GM18868 (cell line): ENCODE results near the gene SIK1.
"Not testable (repeated sequence)": the region's sequence is repeated elsewhere in the genome, so short reads cannot be mapped to it uniquely, and the experiment has no call there.

Experiments
- ATAC-seq: cut with Tn5 transposase; IDR thresholded peaks from one replicate; pipeline ENCODE4 v1.9.1; 2021; ENCODE audit warnings: mild to moderate bottlenecking, moderate library complexity; ENCODE audit not compliant: unreplicated experiment

The SIK1 gene

DNA sequence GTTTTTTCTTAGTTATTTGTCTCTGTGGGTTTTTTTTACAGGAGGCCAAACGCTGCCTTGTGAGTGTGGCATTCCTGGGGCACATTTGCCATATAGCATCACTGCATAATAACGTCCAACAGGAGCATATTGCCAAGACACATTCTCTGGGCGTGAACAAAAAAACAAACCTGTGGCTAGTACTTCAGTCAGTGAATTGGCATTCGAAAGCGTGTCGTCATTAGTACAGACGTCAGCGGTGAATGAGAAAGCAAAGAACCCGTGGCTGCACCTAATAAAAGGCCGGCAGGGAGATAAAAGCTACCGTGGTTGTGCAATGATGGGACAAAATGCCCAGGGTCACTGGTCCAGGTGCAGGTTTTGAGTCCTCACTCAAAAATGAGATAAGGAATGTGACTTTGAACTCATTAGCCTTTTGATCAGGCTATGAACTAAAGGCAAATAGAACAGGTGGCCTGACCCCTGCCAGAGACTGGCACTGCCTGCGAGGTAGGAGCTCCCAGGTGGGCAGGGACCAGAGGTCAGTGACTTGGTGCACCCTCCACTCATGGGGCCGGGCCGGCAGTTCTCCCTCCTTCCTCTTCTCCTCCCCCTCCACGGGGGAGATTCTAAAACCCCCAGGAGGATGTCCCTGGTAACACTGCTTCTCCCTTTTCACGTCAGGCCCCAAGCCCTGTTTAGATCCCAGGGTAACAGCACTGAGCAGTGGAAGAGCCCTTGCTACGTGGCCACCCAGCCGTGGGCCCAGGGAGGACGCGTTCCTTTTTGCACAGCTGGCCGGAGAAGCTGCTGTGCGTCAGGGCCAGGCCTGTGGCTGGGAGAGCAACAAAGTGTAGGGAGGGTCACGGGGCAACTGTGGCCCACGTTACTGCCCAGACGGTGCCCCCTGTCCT lies 14.2 kb upstream of the SIK1 start:
- not testable (repeated sequence) for ATAC-seq

DNA sequence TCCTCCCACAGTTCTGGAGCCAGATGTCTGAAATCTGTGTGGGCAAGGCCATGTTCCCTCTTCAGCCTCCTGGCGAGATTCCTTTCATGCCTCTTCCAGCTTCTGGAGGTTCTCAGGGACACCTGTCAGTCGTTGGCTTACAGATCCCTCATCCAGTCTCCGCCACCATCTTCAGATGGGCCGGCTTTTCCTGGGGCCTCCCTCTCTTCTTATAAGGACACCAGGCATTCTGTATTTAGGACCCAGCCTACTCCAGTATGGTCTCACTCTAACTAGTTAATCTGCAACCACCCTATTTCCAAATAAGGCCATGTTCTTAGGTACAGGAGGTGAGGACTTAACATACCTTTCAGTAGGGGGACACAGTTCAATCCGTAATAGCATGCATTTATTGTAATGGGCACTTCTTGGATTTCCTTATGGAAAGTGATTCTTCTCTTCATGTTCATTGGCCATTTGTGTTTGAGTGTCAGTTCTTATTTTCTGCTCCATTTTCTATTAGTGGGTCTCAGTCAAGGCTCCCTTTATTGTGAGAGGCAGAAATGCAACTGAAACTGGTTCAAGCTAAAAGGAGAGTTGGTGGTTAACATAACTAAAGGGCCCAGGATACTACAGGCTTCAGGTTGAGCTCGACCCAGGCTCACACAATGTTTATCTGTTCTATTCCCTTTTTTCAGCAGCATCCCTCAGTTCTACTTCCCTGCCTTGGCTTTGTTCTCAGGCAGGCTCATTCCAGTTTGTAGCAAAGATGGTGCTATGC lies 12.6 kb upstream of the SIK1 start:
- not testable (repeated sequence) for ATAC-seq

DNA sequence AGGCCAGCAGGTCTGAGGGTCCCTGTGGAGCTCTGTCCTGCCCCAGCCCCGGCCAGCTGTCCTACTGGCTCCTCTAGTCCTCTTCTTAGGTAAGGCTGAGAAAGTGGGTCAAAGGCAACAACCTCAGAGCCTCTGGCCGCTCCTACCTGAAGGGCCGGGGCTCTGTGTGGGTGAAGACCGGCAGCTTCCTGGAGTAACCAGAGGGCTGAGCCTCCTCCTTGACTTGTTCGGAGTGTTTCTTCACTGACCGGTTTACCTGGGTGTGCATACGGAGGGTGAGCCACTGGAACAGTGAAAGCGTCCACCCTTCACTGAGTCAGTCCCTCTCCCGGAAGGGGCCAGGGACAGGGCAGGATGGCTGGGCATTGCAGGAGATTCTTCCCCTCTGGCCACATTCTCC lies 9.3 kb upstream of the SIK1 start:
- not testable (repeated sequence) for ATAC-seq

DNA sequence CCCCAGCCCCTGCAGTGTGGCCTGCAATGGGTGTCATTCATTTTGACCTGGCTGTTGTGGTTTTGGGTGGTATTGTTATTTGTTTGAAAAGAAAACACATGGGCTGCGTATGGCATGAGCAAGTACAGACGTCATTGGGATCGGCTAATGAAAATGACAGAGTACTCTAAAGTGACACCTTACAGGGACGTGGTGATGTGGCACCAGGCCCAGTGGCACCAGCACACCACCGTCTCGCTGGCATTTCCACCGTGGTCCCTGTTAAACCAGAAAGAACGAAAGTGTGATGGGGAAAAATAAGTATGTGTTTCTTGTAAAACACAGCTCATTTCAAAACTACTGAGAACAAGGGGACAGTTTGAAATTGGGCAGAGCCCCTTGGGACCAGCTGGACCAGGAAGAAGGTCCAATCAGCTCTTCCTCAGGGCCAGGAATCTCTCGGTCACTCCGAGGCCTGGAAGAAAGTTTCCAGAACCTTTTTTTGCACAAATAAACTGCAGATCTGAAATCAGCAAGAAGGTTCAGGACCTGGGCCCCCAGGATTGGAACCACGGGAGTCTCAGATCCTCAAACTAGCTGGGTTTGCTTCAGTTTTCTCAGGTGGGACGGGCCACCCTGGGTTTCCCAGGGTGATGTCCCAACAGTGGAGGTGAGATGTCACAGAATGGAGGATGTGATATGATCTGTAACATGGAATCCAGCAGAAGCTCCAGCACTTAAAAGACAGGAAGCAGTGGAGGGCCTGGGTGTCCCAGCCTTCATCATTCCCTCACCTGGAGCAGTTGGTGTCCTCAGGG lies 6.6 kb upstream of the SIK1 start:
- not testable (repeated sequence) for ATAC-seq

DNA sequence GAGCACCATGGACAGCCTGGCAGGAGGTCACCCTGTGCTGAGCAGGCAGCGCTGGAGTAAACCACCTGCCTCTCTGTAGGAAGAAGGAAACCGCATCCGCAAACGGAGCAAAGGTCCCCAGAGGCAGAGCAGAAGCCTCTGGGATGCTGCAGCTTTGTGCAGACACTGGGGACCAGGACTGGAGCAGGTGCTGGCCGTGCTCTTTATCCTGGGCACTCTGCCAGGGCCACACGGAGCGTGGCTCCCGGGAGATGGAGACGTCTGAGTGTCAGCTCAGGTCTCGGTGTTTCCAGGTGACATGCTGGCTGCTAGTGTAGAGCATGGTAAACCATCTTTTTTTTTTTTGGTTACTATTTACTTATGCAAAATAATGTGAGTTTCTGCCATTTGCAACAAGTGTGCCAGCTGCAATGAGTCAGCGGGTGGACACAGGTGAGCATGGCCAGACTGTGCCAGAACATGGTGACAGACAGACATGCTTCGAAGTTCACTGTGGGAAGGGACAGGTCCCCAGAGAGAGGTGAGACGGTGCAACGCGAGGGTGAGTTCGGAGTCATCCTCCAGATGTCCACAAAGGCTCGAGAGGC lies 4.0 kb upstream of the SIK1 start:
- not testable (repeated sequence) for ATAC-seq

DNA sequence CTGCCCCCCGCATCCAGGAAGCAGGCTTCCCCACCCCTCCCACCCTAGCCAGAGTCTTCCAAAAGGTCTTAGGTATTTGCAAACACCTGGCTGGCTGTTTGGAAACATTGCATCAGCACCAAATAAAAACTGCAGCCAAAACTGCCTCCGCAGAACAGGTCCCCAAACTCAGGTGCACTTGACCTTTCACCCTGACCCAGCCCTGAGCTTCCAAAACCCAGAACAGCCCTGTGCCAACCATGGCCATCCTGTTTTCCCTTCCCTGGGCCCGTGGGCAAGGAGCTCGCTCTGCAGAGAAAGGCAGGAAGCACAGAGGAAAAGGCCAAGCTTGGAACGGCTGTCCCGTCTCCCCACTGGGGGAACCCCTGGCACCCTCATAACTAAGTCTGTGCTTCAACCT lies 2.0 kb upstream of the SIK1 start:
- ATAC-seq = not testable (repeated sequence)

DNA sequence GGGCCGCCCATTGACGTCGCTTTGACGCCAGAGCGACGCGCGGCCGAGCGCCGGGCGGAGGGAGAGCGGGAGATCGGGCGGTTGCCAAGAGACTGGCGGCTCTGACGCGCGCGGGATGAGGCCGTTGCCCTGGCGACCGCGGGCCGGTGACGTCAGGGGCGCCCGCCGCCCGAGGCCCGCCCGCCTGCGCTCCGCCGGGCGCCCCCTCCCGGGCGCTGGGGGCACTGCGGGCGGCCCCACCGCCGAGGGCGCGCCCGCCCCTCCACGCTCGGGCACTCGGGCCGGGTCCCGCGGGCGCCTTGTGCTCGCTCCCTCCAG lies 270 bp upstream of the SIK1 start:
- ATAC-seq = peak; percentile 79

DNA sequence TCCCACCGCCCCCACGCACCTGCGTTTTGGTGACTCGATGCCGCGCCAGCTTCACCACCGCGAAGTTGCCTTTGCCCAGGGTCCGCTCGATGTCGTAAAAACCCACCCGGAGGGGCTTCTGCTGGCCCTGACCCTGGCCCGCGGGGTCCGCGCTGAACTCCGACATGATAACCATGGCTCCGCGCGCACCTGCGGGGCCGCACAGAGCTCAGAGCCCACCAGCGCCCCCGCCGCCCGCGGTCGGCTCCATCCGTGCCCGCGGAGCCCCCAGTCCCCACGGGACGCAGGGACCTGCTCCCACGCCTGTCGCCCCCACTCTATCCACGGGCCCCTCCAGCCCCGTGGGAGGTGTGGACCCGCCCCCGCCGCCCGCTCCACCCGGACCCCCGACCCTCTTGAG lies 927 bp downstream of the SIK1 start:
- ATAC-seq = not testable (repeated sequence)

DNA sequence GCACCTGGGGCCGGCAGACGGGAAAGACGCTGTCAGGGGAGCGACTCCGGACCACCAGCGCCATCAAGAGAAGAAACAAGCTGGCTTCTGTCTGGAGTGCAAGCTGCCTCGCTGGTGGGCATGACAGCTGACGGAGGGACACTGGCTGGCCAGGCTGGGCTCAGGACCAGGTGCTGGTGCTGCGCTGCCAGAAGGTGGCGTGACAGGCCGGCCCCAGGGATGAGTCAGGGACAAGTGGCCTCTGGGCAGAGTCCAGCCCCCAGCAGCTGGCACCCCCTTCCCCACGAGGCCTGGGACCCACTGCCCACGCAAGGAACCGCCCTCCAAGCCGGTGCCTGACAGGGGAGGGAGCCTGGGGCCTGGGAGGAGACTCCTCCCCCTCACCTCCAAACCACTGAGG lies 7.5 kb downstream of the SIK1 start:
- not testable (repeated sequence) for ATAC-seq

DNA sequence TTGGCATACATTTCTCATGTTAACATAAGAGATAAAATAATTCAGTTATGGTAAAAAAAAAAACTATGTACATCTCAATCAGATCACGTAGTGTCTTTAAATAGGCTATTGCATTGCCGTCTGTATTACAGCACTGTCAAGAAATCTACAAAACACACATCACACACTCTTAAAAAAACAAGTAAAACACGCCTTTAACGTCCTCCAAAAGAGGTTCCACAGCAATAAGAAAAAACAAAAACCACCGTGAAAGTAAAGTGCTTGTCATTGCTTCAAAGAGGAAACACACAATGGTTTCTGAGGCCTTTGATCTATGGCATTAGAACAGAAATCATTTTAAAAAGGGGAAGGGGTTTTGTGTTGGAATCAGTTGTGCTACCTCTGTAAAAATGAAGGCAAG lies 12.4 kb downstream of the SIK1 start:
- not testable (repeated sequence) for ATAC-seq

DNA sequence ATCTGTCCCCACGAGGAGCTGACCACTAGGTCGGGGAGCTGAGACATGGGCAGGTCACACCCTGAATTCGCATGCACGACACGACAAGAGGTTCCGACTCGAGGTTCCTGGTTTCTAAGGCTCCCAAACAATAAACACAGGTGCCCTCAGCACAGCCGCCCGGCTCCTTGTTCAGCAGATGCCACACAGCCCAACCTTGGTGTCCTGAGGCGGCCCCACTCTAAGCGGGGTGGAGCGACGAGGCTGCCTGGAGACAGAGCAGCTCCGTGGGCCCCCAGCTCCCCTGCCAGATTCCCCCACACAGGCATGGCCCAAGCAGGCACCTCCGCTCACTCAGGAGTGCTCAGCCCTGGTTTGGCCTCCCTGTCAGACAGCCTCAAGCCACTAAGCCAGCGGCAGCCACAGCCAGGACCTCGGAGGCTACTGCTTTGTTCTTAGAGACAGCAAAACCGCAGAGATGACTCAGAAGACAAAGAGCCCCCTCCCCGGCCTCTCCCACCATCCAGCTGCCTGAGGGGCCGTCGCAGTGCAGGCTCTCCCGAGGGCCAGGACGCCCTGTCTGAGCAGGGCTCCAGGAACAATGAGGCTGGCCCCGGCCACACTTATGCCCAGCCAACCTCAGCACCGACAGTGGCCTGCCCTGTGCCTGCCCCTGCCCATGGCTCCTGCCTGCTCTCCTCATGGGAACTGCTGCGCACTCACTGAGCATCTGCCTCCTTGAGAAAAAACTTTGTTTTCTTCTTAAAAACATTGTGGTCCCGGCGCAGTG lies 14.7 kb downstream of the SIK1 start:
- not testable (repeated sequence) for ATAC-seq

DNA sequence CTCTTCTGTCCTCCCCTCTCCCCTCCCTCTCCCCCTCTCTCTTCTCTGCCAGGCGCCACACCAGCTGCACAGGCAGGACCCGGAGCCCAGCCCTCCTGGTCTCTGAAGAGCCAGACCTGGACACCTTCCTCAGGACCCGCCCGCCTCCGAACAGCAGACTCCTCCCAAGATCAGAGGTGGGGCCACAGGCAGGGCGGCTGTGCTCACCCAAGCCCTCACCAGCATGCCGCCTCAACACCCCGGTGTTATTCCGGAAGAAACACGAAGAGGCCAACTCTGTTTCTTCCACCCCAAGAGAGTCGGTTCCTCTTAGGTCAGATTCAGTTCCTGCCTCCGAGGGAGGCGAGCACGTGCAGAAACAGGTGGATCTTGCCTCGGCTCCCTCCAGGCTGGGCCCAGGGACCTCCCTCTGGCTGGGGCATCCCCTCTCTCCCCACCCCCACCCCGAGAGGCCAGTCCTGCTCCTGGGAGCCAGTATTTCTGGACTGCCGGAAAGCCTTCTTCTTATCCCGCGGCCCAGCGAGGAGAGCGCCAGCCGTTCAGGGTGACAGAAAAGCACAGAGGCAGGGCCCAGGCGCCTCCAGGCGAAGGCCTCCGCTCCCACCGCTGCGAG lies 16.4 kb downstream of the SIK1 start:
- ATAC-seq = peak; percentile 50

DNA sequence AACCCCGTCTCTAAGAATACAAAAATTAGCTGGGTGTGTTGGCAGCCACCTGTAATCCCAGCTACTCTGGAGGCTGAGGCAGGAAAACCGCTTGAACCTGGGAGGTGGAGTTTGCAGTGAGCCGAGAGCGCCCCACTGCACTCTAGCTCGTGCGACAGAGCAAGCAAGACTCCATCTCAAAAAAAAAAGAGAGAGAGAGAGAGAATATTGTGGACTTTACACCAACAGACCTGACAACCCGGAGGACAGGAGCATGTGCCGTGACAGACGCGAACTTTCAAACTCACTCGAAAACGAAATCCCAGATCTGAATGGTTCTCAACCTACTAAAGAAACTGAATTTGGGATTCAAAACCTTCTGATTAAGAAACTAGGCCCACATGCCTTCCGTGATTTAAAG lies 19.8 kb downstream of the SIK1 start:
- not testable (repeated sequence) for ATAC-seq

DNA sequence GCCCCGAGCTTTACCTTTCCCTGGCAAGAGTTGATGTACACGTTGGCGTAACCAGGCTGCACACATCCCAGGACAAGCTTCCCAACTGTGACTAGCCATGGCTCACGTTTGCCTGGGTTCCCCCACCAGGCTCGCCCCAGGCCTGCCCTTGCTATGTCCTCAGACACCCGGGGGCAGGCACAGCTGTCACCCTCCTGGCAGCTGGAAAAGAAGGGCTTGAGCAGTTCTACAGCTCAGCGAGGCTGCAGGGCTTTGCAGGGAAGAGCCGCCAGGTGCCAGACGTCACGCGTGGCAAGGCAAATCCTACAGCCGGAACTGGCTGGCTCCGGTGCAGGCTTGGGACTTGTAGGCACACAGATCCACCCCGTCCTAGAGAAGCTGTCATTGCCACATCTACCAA lies 22.5 kb downstream of the SIK1 start:
- not testable (repeated sequence) for ATAC-seq

DNA sequence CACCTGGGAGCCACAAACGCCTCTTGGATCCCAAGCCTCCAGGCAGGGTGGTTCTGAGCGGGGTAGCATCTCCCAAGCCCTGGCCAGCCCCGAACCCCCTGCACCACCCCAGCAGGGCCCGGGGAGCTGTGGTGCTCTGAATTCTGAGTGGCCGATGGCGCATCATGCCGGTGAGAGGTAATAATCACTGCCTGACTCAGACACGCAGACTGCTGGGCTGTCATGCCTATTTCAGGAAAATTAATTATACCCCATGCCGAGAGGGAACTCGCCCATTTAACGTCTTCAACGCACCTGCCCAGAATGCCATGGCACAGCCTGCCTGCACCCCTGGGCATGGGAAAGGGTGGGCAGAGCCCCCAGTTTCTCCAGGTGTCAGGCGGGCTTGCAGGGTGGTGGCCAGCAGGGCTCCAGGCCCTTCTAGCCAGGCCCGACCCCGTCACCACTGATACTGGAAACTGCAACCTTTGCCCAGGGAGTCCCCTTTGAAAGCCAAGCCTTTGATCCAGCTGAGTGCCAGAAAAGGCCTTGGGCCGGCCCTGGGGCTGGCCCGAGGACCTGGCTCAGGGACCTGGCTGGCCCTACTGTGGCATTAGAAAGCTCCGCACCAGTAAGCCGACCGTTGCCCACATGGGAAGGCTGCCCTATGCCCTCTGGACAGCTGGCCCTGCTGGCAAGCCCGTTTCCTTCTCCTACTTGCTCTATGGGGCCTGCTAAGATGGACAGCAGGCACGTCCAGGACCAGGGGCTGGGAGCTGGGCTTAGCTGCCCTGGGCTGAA lies 23.1 kb downstream of the SIK1 start:
- not testable (repeated sequence) for ATAC-seq

DNA sequence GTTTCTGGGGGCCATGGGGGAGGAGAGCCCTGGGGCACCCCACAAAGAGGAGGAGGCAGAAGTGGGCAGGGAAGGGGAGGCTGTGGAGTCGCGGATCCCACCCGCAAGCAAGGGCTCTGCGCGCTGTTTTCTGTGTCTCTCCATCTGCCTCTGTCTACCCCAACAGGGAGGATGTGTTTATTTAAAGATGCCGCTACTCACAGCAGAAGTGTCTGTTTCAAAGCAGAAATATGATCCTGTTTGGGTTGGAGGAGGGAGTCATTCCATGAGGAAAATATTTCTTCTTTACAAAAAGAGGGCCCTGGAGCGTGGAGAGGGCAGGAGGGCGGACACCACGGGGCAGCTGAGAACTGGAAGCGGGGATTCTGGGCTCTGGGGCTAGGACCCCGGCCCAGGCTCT lies 25.8 kb downstream of the SIK1 start:
- not testable (repeated sequence) for ATAC-seq

DNA sequence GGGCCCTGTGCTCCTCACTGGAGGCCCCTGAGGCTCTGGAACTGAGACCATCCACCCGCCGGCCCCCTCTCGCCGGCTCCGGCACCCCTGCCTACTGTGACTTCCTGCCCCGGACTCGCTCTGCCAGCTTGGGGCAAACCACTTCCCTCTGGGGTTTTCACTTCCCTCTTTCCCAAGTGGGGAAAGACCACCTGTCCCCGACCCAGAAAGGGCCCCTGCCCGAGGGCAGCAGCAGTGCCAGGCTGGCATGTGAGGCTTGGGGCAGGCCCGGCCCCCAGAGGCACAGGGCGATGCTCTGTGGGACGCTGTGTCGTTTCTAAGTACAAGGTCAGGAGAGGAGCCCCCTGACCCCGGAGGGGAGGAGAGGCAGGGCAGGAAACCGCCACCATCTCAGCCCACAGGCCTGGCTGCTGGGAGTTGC lies 27.3 kb downstream of the SIK1 start:
- not testable (repeated sequence) for ATAC-seq

DNA sequence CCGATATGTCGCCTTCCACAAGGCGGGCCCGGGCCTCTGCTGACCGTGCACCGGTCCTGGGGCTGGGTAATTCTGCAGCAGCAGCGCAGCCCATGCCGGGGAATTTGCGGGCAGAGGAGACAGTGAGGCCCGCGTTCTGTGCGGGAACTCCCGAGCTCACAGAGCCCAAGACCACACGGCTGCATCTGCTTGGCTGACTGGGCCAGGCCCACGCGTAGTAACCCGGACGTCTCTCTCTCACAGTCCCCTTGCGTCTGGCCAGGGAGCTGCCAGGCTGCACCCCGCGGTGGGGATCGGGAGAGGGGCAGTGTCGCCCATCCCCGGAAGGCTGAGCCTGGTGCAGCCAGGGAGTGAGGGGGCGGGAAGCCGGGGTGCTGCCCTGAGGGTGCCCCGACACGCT lies 27.8 kb downstream of the SIK1 start:
- not testable (repeated sequence) for ATAC-seq

DNA sequence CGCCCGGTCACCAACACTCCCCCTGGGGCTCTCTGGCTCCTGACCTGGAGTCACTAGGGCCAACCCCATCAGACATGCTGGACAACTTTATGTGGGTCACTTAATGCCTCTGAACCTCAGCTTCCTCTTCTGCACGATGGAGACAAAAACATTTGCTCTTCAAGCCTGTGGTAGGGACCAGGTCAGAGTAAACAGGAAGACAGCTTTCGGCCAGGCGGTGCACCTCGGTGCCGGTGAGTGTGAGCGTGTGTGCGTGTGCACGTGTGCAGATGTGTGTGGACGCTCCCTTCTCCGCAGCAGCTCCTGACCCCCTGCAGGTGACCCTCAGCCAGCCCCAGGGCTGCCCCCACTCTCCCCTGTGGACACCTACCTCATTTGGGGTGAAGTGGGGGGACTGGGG lies 28.4 kb downstream of the SIK1 start:
- not testable (repeated sequence) for ATAC-seq
